Activated CD8-positive, alpha-beta T cell treated with anti-CD3 and anti-CD28 coated beads for 36 hours (primary cell): Measurements from ENCODE around the gene GCLM. TPM values are rescaled to one million over a fixed set of nuclear protein-coding genes. Genes with fewer than 3 reads are reported as not detected.

Experiments
- ATAC-seq: fragments of 200-7000 bp; cut with Tn5 transposase; one replicate; pipeline ENCODE4 v1.10.0; 2021; ENCODE audit warnings: mild to moderate bottlenecking, moderate library complexity
- CTCF ChIA-PET: fragments of 350-600 bp; sonication (Branson Sonifier 250); formaldehyde crosslinking; loops from one replicate; lab custom pipeline; 2021; ENCODE audit warnings: antibody characterized with exemption; lab: Charles Lee
- POLR2A ChIA-PET: fragments of 350-600 bp; sonication (Branson Sonifier 250); formaldehyde crosslinking; loops from one replicate; lab custom pipeline; 2021; ENCODE audit warnings: antibody characterized with exemption; lab: Charles Lee
- DNase-seq: peaks from one replicate; pipeline ENCODE4 v3.0.0-alpha.2; 2020
- H3K27ac Mint-ChIP-seq: one replicate; pipeline ENCODE4 v1.8.0; 2021; ENCODE audit warnings: mild to moderate bottlenecking, mixed read lengths
- H3K27me3 Mint-ChIP-seq: one replicate; pipeline ENCODE4 v1.8.0; 2021; ENCODE audit warnings: mixed read lengths
- H3K36me3 Mint-ChIP-seq: one replicate; pipeline ENCODE4 v1.8.0; 2021; ENCODE audit warnings: low read depth, mixed read lengths
- H3K4me1 Mint-ChIP-seq: one replicate; pipeline ENCODE4 v1.8.0; 2021; ENCODE audit warnings: low read depth, mixed read lengths
- H3K4me3 Mint-ChIP-seq: one replicate; pipeline ENCODE4 v1.8.0; 2021; ENCODE audit warnings: mild to moderate bottlenecking, moderate library complexity, mixed read lengths
- H3K9me3 Mint-ChIP-seq: one replicate; pipeline ENCODE4 v1.8.0; 2021; ENCODE audit warnings: mixed read lengths
- intact Hi-C: fragments of 100-400 bp; cut with micrococcal nuclease; formaldehyde crosslinking; loops from one replicate; pipeline ENCODE4 v1.10.0; 2022
- total RNA-seq, 2 experiments: library from RNA; stranded (reverse); gene quantifications; one replicate each; pipeline ENCODE4 v1.2.3, GENCODE V29; 2021
- TF ChIP-seq, protein P1 (sequence below): fragments of 200-600 bp; IDR thresholded peaks from one replicate; pipeline ENCODE4 v1.8.0; 2022; ENCODE audit warnings: antibody characterized with exemption, mild to moderate bottlenecking

GCLM gene
- total RNA-seq, 2 experiments from 2014 or later, result 25.3 to 26.4 TPM

DNA sequence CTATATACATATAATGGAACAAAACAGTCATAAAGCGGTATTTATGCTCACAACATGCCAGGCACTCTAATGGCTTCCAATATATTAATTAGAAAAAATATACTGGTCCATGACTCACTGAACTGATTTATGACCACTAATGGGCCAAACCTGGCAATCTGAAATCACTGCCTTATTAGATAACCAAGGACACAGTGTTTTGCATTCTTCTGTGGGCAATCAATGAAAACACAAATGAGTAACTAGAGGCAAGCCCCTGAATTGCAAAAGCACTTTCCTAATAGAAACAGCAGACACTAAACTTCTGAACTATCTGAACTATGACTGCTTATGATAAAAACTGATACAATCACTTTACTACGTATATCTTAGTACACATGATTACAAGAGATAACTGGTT, 3.5 kb downstream of the GCLM start:
- no peak overlapping the region for H3K27ac Mint-ChIP-seq
- H3K4me3 Mint-ChIP-seq, result no peak overlapping the region
- H3K27me3 Mint-ChIP-seq, result no peaks in the 10 kb centered on the region
- peaks cover 37% of the 10 kb centered on the region for H3K4me1 Mint-ChIP-seq
- ChIA-PET CTCF (no interaction called here), POLR2A (no interaction called here)
- TF ChIP-seq, protein P1, sequence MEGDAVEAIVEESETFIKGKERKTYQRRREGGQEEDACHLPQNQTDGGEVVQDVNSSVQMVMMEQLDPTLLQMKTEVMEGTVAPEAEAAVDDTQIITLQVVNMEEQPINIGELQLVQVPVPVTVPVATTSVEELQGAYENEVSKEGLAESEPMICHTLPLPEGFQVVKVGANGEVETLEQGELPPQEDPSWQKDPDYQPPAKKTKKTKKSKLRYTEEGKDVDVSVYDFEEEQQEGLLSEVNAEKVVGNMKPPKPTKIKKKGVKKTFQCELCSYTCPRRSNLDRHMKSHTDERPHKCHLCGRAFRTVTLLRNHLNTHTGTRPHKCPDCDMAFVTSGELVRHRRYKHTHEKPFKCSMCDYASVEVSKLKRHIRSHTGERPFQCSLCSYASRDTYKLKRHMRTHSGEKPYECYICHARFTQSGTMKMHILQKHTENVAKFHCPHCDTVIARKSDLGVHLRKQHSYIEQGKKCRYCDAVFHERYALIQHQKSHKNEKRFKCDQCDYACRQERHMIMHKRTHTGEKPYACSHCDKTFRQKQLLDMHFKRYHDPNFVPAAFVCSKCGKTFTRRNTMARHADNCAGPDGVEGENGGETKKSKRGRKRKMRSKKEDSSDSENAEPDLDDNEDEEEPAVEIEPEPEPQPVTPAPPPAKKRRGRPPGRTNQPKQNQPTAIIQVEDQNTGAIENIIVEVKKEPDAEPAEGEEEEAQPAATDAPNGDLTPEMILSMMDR, result no peak
- peaks cover 8% of the 10 kb centered on the region for H3K36me3 Mint-ChIP-seq
- peaks cover 5% of the 10 kb centered on the region for H3K9me3 Mint-ChIP-seq
- no peak for ATAC-seq
- intact Hi-C loops, result loop anchor here (5.0 kb wide), 1 partner anchor 58 kb away; no protein-coding TSS in a partner anchor
- DNase-seq, result no peak

DNA sequence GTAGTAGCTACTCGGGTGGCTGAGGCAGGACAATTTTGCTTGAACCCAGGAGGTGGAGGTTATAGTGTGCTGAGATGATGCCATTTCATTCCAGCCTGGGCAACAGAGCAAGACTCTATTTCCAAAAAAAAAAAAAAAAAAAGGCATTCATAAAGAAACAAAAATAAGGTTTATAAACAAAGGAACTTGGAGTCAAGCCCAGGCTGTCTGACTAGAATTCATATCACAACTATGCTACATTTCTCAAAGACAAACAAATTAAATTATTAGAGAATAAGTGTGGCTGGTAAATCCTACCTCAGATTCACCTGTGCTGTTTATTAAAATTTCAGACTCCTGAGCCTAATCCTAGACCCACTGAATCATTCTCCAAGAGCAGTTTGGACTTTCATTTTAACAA, 4.2 kb downstream of the GCLM start:
- ChIA-PET POLR2A (interaction anchor here (0.8 kb wide), 1 partner anchor 26 kb away, joined by 4 read pairs; the partner anchor contains the start of gene DNTTIP2), CTCF (no interaction called here)
- ATAC-seq (no peak), DNase-seq (no peak)
- no peaks in the 10 kb centered on the region for H3K27me3 Mint-ChIP-seq
- peaks cover 3% of the 10 kb centered on the region for H3K9me3 Mint-ChIP-seq
- TF ChIP-seq, protein P1, result no peak
- H3K4me1 Mint-ChIP-seq, result peaks cover 37% of the 10 kb centered on the region
- H3K27ac Mint-ChIP-seq, result peak overlapping the region; percentile 71
- intact Hi-C loops, result loop anchor here (5.0 kb wide), 1 partner anchor 58 kb away; no protein-coding TSS in a partner anchor
- H3K36me3 Mint-ChIP-seq, result peaks cover 8% of the 10 kb centered on the region
- no peak overlapping the region for H3K4me3 Mint-ChIP-seq

DNA sequence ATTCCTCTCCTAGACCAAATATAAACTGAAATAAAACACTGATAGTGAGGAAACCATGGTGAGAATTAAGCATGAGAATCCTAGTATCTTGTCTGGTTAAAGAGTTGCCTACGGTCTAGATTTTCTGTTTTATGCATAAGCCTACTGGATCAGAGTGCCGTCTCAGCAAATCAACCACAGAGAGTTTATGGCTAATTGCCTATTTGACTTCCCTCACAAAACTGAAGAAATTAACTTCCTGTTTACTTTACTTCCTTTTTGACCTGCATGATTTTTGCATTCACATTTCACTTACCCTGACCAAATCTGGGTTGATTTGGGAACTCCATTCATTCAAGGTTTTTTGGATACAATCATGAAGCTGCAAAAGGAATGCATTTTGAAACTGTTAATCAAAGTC, 5.0 kb downstream of the GCLM start:
- DNase-seq, result no peak
- Mint-ChIP-seq H3K27me3 (no peaks in the 10 kb centered on the region), H3K36me3 (peaks cover 8% of the 10 kb centered on the region), H3K4me3 (no peak overlapping the region), H3K27ac (peak overlapping the region; percentile 75), H3K9me3 (no peaks in the 10 kb centered on the region), H3K4me1 (peaks cover 36% of the 10 kb centered on the region)
- ChIA-PET POLR2A (interaction anchor here (0.8 kb wide), 1 partner anchor 25 kb away, joined by 4 read pairs; the partner anchor contains the start of gene DNTTIP2), CTCF (no interaction called here)
- TF ChIP-seq, protein P1, result no peak
- intact Hi-C loops, result no loop called here
- ATAC-seq, result no peak

DNA sequence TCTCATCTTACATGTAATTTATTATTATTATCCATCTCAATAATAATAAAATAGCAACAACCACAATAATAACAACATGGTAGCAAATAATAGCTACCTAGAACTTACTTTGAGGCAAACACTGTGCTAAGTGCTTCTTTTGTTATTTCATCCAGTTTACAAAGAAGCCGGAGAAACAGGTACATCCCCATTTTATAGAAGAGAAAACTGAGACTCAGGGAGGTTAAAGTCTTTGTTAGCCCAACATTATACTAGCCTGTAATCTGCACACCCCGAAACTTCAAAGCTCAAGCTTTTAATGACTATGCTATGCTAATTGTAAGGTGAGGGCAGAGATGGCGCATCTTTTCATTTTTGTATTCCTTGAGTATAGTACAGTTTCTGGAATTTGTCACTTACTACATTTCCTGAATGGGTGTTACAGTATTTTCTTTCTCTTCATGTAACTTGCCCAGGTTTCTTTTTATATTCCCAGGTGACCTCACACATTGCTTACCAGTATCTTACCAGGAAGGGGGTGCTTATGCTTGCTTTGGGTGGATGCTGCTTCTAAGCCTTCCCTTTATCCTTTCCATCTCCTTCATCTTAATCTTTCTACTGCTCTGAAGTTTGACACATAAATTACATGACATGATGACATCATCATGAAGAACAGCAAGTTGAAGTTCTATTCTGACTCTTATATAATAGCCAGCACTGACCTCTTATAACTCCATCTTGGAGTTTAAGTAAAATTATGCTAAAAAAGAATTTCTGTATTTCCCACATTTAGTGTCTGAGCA, 8.3 kb downstream of the GCLM start:
- no peaks in the 10 kb centered on the region for H3K27me3 Mint-ChIP-seq
- no peak overlapping the region for H3K27ac Mint-ChIP-seq
- ATAC-seq (no peak), DNase-seq (no peak)
- ChIA-PET POLR2A (no interaction called here), CTCF (no interaction called here)
- intact Hi-C loops, result no loop called here
- H3K9me3 Mint-ChIP-seq, result no peaks in the 10 kb centered on the region
- no peak overlapping the region for H3K4me3 Mint-ChIP-seq
- TF ChIP-seq, protein P1, result no peak
- peaks cover 16% of the 10 kb centered on the region for H3K4me1 Mint-ChIP-seq
- peaks cover 15% of the 10 kb centered on the region for H3K36me3 Mint-ChIP-seq

DNA sequence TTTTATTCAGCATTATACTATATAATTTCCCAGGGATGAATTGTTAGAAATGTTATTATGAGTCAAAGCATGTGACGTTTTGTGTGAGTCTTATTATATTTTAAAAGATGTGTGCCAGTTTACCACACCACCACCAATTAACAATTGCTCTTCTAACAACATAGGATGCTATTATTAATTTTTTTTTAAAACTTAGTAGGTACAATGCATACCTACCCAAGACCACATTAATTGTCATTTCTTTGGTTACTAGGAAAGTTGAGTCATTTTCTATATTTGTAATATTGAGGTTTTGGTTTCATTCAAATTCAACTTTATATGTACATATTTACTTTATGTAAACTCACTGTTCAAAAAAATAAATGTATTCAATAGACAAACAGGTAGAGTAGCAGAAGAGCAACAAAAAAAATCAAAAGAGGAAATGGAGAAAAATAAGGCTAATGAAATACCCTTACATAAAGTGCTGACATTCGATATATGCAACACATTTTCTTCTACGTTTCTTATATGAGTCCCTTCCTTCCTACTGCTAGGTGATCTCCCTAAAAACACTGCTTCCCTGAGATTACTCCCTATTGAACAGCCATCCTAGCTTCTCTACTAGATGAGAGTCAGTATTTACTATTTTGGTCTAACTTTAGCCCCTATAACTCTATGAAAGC, 9.6 kb downstream of the GCLM start:
- Mint-ChIP-seq H3K4me3 (no peak overlapping the region), H3K4me1 (peaks cover 14% of the 10 kb centered on the region), H3K9me3 (no peaks in the 10 kb centered on the region), H3K36me3 (peaks cover 16% of the 10 kb centered on the region), H3K27ac (no peak overlapping the region), H3K27me3 (no peaks in the 10 kb centered on the region)
- no peak for ATAC-seq
- TF ChIP-seq, protein P1, result no peak
- no peak for DNase-seq
- intact Hi-C loops, result no loop called here
- ChIA-PET POLR2A (no interaction called here), CTCF (no interaction called here)
